ENCODE measurements around the gene IFITM2.
"Not testable (repeated sequence)": the region's sequence is repeated elsewhere in the genome, so short reads cannot be mapped to it uniquely, and the experiment has no call there.

IFITM2 gene

DNA sequence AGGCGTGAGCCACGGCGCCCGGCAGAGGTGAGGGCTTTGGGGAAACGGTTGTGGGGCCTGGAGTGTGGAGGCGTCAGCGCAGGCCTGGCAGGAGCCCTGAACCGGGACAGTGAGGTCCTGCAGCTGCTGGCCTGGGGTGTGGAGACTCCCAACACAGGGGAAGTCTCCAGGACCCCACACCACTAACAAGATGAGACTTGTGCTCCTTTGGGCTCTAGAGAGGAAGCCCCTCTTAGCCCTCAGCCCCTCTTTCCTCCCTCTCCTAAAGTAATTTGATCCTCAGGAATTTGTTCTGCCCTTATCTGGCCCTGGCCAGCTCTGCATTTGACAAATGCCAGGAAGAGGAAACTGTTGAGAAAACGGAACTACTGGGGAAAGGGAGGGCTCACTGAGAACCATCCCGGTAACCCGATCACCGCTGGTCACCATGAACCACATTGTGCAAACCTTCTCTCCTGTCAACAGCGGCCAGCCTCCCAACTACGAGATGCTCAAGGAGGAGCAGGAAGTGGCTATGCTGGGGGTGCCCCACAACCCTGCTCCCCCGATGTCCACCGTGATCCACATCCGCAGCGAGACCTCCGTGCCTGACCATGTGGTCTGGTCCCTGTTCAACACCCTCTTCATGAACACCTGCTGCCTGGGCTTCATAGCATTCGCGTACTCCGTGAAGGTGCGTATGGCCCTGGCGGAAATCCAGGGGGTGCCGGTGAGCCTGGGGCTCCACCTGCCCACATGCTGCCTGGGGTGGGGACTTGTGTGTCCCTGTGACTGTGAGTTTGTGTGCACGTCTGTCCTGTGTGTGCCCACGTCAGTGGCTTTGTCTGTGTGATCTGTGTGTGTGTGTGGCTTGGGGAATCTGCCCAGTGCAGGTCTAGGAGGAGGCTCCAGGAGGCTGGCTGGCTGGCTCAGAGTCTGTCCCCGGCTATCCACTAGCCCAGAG, at the start of gene IFITM2:
IFITM2 (plus strand) TSS at position 51 of the 943 bp plus-strand sequence; CDS start at position 428, 377 bp downstream.
- peak; percentile 73 for DNase-seq

DNA sequence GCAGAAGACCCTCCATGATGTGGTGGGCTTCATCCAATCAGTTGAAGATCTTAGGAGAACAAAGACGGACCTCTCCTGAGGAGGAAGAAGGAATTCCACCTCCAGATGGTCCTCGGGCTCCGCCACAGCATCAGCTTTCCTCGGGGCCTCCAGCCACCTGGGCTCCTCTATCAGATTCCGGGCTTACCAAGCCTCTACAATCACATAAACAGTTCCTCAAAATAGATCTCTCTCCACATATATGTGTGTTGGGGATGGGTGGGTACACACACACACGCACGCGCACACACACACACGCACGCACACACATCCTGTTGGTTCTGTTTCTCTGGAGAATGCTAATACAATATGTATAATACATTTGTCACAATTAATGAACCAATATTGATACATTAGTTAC, 48.2 kb upstream of the IFITM2 start:
- no peak for DNase-seq

DNA sequence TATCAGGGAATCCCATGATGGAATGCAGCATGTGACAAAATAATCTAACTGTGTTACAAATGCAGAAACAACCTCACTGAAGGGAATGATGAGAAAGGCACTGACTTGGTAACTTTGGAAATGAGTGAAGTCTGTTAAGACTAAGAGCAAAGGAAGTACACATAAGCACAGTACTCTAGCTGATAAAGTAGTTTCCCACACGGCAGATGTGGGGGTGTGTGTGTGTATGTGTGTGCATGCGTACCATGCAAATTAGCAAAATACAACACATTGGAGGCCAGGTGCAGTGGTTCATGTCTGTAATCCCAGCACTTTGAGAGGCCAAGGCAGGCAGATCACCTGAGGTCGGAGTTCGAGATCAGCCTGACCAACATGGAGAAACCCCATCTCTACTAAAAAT, 46.0 kb upstream of the IFITM2 start:
- no peak for DNase-seq

DNA sequence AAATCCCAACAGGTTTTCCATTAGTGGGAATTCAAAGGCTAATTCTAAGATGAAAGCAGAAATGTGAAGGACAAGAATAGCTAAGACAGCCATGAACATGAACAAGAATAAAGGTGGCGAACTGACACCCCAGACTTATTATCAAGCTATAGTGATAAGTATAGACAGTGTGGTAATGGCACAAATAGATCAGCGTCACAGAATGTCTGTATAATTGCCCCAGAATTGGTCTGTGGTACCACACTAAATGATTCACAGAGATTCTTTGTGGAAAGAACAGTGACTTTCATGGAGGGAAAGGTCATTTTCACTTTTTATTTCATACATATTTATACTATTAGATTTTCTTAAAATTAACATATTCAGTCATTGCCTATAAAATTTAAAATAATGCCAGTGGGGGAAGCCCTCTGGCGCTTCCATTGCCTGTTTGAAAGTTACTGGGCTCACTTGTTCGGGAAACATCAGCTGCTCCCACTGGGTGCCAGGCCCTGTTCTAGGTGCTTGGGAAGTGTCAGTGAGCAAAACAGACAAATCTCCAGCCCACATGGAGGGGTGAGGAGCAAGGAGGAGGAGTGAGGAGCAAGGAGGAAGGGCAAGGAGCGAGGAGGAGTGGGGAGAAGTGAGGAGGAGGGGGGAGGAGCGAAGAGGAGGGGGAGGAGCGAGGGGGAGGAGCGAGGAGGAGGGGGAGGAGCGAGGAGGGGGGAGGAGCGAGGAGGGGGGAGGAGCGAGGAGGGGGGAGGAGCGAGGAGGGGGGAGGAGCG, 40.8 kb upstream of the IFITM2 start:
- no peak for DNase-seq

DNA sequence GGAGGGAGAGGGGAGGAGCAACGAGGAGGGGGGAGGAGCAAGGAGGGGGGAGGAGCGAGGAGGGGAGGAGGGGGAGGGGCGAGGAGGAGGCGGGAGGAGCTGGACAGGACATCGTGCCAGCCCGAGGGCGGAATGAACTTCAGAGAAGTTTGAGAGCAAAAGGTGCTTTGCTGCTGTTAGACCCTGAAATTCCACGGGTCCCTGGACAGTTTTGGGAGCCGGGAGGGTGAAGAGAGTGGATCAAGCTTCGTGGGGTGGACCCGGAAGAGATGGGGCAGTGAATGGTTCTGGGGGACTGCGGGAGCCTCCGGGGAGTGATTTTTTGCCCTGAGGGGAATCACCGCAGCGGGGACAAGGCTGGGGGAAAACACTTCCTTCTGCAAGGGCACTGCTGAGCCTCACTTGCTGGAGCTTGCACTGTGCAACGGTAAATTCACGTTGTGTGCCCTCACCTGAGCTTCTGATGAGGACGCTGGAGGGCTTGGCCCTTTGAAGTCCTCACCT, 40.1 kb upstream of the IFITM2 start:
- DNase-seq, result no peak

DNA sequence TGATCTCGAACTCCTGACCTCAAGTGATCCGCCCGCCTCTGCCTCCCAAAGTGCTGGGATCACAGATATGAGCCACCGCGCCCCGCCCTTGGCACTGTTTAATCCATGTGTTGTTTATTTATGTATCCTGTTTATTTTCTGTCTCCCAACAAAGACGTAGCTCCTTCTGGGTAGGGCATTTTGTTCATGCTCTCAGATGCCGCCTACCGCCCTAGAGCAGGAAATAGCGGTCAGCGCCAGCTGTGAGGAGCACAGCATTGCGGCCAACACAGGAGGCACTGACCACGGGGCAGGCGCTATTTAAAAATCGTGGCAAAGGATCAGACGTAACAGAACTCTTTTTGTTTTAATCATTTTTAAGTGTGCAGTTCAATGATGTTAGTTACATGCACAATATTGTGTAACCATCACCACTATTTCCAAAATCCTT, 38.9 kb upstream of the IFITM2 start:
- not testable (repeated sequence) for DNase-seq

DNA sequence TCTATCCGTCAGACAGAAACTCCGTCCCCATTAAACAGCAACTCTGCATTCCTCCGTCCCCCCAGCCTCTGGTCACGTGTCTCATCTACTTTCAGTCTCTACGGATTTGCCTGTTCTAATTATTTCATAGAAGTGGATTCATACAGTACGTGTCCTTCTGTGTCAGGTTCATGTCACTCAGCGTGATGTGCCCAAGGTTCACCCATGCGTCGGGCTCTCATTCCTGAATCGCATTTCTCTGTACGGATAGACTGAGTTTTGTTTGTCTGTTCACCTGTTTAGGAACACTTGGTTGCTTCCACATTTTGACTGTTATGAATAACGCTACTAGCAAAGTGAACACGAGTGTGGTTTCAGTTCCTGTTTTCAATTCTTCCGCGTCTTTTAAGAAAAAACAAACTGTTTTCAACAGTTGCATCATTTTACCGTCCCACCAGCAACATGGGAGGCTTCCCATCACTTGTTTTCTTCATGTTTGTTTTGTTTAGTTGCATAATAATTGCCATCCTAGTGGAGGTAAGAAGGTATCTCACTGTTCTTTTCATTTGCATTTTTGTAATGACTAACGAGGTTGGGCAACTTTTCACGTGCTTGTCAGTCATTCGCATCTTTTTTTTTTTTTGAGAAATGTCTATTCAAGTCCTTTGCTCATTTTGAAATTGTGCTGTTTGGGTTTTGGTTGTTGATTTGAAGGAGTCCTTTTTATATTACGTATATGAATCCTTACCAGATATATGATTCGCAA, 38.3 kb upstream of the IFITM2 start:
- no peak for DNase-seq

DNA sequence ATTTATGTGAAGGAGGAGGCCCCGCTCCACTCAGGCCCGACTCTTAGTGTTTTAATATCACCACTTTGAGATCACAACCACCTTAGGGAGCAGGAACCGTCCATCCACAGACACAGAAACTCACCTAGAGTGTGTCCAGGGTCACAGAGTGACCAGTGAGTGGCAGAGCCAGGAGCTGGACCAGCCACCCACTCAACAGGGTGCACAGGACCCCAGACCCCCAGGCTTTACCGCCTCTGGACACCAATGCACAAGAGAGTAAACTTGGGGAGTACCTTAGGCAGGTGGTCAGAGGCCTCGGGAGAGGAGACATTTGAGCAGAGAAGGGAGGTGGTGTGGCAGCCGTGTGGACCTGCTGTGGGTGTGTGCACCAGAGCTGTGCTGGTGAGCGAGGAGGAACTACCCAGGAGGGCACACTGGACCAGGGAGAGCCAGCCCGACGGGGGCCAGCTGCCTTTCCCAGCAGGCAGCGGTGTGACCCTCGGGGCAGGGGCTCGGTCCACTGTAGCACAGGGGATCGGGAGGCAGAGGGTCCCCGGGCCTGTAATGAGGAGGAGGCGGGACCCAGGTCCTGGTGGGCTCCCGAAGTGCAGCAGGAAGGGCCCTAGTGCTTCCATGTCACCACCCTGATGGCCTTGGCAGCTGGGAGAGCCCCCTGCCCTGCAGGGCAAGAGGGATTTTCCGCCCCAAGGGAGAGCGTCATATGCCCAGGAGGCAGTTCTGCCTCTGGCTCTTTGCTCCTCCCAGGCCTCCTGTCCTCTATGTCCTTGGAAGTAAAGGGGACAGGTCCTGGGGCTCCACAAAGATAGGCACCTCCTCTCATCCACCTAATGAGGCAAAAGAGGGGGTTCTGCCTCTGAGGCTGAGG, 36.9 kb upstream of the IFITM2 start:
- no peak for DNase-seq

DNA sequence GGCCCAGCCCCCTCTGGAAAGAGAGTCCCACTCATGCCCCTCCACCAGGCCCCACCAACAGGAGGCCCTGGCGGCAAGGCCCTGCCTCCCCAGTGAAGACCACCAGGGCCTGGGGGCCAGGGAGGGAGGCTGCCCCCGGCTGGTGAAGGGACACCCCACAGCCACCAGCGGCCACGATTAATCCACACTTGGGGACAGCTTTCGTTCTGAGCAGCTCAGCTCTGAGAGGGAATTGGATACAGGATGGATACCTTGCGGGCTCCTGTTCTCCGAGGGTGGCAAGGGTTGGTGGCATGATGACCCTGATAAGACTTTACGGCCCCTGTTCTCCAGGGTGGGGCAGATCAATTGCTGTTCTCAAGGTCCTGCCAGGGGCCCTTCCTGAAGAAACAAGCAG, 36.3 kb upstream of the IFITM2 start:
- no peak for DNase-seq

DNA sequence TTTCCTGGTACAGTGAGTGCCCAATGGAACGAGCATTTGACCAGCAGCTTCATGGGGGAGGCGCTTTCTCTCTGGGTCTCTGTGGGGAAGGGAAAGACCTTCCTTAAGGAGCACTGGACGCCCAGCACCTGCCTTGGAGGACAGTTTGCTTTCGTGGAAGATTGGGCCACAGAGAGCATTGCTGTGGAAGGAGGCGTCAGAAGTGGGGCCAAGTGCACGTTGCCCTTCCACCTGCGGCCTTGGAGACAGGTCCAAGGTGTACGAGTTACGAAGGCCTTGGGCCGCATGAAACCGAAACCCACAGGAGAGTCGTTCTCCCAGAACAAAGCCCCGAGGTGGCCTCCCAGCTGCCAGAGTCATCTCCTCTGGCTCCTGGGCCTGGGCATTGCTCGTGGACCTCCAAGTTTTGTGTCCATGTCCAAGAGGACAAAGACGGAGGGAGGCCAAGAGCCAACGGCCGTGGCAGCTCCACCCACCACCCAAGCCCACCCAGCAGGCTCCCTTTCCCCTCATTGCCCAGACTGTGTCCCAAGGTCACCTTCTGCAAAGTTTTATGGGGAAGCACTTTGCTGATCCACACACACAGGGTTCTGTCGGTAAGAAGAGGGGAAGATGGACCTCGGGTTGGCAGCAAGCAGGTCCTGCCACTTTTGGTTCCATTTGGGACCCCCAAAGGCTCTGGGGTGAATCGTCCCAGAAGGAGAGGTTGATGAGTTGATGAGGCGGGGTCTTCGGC, 35.3 kb upstream of the IFITM2 start:
- no peak for DNase-seq

DNA sequence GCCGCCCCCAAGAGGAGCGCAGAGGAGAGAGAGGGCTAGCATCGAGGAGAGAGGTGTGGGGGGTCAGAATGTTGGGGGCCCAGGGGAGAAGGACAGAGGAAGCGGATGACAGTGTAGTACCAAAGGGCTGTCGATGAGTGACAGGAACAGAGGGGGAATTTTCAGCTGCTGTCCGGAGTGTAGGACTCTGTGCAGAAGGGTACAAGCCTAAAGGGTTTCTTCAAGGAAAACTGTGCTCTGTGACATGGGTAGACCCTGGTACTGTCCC, 34.8 kb upstream of the IFITM2 start:
- DNase-seq, result no peak

DNA sequence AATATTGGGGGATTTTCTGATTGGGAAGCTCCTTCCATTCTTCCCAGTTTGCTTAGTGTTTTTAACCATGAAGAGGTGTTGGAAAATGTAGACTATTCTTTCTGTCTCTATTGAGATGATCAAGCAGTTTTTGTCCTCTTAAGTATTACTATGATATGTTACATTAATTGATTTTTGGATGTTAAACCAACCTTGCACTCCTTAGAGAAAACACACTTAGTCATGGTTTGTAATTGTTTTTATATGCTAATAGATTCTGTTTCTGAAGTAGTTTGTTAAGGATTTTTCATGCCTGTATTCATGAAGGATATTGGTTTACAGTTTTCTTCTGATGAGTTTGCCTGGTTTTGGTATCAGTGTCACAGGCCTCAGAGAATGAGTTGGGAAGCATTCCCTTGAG, 31.4 kb upstream of the IFITM2 start:
- no peak for DNase-seq

DNA sequence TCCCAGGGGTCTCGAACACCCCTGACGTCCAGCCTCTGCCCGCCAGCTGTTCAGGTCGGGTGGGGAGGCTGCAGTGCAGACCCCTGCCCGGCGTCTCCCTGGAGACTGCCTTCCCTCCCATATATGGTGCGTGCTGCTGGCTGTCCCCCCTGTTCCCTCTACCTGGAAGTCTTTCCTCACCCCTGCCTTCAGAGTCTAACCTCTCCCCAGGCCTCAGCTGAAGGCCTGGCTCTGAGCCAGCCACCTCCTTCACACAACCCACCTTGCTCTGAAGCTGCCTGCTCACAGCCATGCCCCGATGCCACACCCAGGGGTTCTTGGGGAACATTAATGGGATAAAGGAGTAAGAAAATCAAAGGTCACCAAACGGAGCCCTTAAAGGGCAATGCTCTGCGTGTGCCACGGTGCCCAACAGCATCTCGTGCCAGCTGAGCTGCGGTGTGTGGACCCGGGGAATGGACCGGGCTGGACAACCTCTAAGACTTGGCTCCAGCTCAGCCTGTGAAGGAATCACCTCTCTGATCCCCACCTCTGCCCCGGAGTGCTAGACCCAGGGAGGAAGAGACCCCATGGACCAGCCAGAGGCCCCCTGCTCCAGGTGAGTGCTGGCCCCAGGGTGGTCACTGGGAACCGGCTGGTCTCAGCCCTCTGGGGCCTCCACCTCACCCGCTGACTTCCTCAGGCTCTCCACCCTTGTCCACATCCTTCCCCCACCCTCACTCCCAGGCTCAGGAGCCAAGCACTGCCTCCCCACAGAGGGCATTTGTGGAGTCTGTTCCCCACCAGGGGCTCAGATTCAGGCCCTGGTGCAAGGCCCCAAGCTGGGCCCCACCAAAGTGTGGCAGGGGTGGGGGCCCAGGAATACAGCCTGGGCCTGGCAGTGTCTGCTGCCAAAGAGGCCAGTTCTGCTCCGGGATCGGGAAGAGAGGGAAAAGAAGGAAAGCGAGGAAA, 29.3 kb upstream of the IFITM2 start, which contains the start of gene NLRP6:
NLRP6 (plus strand) TSS at position 407 of the 951 bp plus-strand sequence; CDS start at position 570, 163 bp downstream.
- no peak for DNase-seq

DNA sequence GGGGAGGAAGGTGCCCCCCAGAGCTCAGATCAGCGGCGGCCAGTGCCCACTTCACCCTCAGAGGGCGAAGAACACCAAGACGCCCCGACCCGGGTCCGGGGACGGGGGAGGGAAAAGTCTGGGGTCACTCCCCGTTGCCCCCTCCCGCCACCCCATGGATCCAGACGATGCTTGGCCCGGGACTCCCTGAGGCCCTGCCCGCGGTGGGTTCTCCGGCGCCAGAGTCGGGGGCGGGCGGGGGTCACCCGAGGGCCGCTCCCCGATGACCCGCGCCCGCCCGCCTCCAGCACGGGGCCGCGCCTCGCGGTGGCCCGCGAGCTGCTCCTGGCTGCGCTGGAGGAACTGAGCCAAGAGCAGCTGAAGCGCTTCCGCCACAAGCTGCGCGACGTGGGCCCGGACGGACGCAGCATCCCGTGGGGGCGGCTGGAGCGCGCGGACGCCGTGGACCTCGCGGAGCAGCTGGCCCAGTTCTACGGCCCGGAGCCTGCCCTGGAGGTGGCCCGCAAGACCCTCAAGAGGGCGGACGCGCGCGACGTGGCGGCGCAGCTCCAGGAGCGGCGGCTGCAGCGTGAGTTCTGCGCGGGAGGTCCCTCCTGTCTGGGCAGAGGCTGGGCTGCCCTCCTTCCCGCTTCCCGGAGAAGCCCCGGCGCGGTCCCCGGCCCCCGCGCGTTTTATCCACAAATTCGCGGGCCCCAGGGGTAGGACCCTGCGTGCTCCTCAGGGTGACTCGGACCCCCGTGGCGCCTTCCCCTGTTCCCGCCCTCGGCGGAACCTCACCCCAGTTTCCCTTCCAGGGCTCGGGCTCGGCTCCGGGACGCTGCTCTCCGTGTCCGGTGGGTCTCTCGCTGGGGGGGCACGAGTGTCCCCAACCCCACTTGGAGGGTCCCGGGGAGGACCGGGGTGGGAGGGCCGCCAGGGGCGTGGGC, 28.3 kb upstream of the IFITM2 start:
- no peak for DNase-seq

DNA sequence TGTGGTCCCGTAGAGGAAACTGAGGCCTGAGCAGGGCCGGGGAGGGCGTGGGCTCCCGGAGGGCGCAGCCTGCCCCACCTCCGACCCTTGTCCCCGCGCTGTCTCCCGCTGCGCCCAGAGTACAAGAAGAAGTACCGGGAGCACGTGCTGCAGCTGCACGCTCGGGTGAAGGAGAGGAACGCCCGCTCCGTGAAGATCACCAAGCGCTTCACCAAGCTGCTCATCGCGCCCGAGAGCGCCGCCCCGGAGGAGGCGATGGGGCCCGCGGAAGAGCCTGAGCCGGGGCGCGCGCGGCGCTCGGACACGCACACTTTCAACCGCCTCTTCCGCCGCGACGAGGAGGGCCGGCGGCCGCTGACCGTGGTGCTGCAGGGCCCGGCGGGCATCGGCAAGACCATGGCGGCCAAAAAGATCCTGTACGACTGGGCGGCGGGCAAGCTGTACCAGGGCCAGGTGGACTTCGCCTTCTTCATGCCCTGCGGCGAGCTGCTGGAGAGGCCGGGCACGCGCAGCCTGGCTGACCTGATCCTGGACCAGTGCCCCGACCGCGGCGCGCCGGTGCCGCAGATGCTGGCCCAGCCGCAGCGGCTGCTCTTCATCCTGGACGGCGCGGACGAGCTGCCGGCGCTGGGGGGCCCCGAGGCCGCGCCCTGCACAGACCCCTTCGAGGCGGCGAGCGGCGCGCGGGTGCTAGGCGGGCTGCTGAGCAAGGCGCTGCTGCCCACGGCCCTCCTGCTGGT, 27.5 kb upstream of the IFITM2 start:
- no peak for DNase-seq

DNA sequence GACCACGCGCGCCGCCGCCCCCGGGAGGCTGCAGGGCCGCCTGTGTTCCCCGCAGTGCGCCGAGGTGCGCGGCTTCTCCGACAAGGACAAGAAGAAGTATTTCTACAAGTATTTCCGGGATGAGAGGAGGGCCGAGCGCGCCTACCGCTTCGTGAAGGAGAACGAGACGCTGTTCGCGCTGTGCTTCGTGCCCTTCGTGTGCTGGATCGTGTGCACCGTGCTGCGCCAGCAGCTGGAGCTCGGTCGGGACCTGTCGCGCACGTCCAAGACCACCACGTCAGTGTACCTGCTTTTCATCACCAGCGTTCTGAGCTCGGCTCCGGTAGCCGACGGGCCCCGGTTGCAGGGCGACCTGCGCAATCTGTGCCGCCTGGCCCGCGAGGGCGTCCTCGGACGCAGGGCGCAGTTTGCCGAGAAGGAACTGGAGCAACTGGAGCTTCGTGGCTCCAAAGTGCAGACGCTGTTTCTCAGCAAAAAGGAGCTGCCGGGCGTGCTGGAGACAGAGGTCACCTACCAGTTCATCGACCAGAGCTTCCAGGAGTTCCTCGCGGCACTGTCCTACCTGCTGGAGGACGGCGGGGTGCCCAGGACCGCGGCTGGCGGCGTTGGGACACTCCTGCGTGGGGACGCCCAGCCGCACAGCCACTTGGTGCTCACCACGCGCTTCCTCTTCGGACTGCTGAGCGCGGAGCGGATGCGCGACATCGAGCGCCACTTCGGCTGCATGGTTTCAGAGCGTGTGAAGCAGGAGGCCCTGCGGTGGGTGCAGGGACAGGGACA, 26.7 kb upstream of the IFITM2 start:
- no peak for DNase-seq

DNA sequence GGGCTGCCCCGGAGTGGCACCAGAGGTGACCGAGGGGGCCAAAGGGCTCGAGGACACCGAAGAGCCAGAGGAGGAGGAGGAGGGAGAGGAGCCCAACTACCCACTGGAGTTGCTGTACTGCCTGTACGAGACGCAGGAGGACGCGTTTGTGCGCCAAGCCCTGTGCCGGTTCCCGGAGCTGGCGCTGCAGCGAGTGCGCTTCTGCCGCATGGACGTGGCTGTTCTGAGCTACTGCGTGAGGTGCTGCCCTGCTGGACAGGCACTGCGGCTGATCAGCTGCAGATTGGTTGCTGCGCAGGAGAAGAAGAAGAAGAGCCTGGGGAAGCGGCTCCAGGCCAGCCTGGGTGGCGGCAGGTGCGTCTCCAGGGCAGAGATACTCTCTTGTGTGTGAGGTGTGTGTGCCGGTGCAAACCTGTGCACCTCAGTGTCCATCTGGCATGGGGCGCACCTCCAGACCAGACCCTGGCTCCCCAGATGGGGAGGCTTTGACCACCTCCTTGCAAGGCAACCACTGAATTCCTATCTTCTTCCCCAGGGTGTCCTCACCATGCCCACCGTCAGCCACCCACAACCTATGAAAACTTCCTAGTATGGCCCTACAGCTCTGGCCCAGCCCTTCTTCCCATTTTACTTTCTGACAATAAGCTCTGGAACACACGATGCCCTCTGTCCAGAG, 26.0 kb upstream of the IFITM2 start:
- no peak for DNase-seq

All from right hindlimb (tissue), 1 donor.